ENCODE measurements around the gene SNX30.
"Not testable (repeated sequence)": the region's sequence is repeated elsewhere in the genome, so short reads cannot be mapped to it uniquely, and the experiment has no call there.

SNX30 gene, protein sequence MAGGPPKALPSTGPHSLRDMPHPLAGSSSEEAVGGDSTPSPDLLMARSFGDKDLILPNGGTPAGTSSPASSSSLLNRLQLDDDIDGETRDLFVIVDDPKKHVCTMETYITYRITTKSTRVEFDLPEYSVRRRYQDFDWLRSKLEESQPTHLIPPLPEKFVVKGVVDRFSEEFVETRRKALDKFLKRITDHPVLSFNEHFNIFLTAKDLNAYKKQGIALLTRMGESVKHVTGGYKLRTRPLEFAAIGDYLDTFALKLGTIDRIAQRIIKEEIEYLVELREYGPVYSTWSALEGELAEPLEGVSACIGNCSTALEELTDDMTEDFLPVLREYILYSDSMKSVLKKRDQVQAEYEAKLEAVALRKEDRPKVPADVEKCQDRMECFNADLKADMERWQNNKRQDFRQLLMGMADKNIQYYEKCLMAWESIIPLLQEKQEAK

DNA sequence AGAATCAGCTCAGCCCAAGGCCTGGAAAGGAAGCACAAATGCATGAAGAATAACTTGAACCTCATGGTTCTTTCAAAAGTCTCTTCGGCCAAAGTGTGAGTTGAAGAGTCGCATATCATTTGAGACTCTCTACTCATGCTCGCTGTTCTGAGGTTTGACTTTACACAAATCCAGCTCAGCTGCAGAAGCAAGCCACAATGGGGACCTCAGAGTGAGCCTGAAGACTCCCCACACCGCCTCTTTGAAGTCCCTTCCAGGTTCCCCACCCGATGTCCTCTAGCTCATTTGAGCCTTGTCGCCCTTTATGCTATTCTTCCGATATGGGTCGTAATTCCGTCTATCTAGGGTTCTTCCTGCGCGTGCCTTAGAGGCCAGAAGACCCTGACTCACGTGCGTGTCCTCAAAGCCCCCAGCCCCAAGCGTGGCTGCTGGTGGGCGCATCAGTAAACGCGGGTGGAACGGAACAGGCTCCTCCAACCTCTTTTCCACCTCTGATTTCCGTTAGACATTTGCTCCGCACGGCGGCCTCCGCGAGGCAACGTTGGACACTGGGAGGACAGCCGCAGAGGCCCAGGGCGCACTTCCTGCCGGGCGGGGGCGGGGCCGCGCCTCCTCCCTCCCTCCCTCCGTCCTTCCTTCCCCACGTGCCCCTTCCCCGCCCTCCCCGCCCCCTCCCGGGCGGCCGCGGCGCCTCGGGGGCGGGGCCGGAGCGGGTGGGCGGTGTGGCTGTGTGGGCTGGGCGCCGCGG is at the start of gene SNX30:
SNX30 (plus strand) TSS at position 745 of the 748 bp plus-strand sequence. CDS start 242 bp downstream, outside the sequence.
- peak; percentile 63 to 65 for DNase-seq (ENCODE audit: low read depth in 1 of 2, low spot score in 1 of 2)

DNA sequence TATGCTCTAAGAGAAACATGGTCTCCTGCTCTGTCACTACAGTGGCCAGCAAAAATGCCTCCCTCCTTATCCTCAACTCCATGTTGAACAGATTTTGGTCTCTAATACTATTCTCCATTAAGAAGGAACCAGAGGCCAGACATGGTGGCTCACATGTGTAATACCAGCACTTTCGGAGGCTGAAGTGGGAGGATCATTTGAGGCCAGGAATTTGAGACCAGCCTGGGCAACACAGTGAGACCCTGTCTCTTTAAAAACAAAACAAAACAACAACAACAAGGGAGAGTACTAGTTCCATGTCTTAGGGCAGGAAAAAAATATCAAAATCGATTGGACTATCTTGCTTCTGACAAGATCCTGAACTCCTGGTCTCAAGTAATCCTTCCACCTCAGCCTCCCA is 47.3 kb upstream of the SNX30 start:
- no peak for DNase-seq (ENCODE audit: low read depth in 1 of 2, low spot score in 1 of 2)

DNA sequence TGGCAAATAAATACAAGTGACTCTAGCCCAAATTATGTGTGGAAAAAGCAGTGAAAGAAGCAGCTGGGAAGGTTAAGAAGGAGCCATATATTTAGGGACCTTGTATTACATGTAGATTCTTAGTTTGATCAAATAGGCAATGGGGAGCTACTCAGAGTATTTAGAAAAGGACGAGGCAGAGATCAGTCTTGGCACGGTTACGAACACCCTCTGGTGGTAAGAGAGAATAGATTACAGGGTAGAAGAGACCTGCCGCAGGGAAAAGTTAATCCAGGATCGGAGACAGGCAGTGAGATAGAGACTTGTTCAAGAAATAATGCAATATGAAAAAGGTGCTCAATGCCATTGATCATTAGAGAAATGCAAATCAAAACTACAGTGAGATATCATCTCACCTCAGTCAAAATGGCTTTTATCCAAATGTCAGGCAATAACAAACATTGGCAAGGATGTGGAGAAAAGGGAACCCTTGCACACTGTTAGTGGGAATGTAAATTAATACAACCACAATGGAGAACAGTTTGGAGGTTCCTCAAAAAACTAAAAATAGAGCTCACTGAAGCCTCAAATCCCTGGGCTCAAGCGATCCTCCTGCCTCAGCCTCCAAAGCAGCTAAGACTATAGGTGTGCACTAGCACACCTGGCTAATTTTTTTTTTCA is 44.7 kb upstream of the SNX30 start:
- DNase-seq (ENCODE audit: low read depth in 1 of 2, low spot score in 1 of 2) = no peak

DNA sequence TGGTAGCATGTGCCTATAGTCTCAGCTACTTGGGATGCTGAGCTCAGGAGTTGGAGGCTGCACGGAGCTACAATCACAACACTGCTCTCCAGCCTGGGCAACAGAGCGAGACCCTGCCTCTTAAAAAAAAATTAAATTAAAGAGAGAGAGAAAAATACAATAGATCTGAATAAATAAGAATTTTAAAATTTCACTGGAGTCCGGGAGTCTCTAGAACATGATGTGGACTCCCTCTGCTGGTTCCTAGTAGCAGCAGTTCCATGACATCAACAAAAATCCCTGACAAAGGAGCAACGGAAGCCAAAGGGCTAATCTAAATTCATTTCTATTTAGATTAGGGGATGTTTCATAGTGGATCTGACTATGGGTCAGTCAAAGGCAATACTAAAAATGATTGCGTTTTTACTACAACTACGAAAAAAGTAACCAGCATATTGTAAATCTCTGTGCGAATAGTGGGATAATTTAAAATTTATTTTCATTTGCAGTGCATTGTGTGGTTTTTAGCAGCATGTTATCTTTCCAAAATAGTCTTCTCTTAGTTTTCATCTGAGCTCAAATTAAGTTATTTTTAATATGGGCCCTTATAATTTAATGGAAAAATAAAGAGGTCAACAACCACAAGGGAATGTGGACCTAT is 39.4 kb upstream of the SNX30 start:
- DNase-seq (ENCODE audit: low read depth in 1 of 2, low spot score in 1 of 2) = no peak

DNA sequence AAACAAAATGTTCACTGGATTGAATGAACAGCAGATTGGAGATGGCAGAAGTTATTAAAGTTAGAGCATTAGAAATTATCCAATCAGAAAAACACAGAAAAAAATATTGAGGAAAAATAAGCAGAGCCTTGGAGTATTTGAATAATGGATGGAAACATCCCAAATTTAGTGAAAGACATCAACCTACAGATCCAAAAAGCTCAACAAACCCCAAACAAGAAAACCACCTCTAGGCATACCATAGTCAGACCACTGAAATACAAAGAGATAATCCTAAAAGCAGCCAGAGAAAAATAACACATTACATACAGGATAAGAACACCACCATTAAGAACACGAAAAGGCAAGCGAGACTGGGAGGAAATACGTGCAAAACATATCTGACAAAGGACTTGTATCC is 37.9 kb upstream of the SNX30 start:
- DNase-seq (ENCODE audit: low read depth in 1 of 2, low spot score in 1 of 2) = no peak

DNA sequence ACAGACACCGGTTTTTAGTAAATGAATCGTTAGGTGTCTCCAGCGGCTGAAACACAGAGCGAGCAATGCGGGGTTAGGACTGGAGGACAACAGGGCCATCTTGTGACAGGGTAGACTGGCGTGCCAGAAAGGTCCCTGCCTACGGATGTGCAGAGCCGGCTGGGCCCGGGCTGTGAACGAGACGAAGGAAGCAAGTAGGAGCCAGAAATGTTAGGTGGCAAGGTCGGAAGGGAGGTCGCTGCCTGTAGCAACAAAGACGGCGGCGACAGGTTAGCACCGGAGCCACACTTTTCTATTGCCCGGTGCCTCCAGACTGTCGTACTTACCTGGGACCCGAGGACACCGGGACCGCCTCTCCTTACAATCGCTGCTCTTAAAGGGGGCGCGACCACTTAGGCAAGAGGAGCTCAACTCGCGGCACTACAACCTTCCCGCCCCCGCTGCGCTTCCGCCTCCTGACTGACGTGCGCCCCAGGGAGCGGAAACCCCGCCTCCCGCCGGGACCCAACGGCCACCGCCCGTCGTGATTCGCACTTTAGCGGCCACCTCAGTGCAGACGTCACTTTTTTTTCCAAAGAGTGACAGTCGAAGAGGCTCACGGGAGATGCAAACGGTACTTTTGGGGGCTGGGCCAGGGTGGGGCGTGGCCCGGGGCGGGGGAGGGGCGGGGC is 32.8 kb upstream of the SNX30 start, which contains the start of gene INIP:
INIP (minus strand) TSS at position 457 of the 671 bp plus-strand sequence. CDS start 1,632 bp downstream, outside the sequence.
- peak; percentile 93 to 95 for DNase-seq (ENCODE audit: low read depth in 1 of 2, low spot score in 1 of 2)

DNA sequence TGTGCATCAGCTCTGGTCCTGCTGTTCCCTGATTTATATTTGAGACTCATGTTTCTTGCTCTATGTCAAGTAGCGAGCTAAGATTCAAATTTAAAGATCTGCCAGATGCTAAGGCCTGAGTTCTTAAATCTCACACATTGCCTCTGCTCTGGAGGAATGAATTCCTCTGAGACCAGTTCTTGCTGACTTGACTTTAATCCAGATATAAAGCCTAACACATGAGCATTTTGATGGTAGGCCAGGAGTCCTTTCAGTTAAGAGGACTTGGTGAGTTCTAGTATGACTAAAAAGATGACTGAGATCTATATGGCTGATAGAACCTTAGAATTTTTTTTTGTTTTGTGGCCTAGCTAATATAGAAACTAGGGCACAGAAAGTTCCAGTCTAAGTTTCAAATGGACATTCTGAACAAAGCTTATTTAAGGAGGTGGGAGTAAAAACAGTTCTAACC is 31.3 kb upstream of the SNX30 start:
- no peak for DNase-seq (ENCODE audit: low read depth in 1 of 2, low spot score in 1 of 2)

DNA sequence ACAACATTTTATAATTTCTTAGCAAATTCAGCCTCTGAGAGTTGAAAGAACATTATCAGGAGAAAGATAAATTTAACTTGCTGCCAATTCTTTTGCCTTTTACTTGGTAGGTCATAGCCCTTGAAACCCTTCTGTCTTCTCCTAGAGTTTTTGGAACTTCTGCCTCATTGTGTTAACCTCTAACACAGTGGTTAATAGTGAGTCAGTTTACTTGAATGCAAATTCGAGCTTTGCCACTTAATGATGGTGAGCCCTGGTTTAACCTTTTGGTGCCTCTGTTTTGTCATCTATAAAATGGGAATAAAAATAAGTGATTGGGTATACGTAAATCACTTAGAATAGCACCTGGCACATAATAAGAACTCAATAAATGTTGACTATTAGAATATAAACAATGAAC is 30.9 kb upstream of the SNX30 start:
- no peak for DNase-seq (ENCODE audit: low read depth in 1 of 2, low spot score in 1 of 2)

DNA sequence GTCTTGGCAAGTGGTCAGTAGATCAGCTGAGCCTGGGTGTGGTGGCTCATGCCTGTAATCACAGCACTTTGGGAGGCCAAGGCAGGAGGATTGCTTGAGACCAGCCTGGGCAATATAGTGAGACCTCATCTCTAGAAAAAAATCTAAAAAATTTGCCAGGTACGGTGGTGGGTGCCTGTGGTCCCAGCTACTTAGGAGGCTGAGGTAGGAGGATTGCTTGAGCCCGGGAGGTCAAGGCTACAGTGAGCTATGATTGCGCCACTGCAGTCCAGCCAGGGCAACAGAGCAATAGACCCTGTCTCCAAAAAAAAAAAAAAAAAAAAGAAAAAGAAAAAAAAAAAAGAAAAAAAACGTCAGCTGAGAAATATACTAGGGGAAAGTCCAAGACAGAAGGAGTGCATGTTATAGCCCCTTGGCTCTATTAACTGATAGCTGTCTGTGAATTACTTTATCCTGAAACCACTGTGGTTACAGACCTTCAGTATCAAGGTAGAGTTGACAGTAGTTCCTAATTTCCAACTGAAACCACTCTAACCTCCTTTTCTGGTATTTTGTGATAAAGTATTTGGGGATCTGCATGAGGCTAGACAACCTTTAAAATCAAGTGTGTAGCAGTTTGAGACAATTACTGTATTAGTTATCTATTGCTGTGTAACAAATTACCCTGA is 30.3 kb upstream of the SNX30 start:
- no peak for DNase-seq (ENCODE audit: low read depth in 1 of 2, low spot score in 1 of 2)

DNA sequence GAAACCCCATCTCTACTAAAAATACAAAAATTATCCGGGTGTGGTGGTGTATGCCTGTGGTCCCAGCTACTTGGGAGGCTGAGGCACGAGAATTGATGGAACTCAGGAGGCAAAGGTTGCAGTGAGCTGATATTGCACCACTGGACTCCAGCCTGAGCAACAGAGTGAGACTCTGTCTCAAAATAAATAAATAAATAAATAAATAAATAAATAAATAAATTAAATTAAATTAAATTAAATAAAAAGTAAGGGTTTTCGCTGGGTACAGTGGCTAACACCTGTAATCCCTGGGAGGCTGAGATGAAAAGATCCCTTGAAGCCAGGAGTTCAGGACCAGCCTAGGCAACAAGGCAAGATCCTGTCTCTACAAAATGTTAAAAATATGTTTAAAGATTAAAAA is 27.8 kb upstream of the SNX30 start:
- not testable (repeated sequence) for DNase-seq (ENCODE audit: low read depth in 1 of 2, low spot score in 1 of 2)

DNA sequence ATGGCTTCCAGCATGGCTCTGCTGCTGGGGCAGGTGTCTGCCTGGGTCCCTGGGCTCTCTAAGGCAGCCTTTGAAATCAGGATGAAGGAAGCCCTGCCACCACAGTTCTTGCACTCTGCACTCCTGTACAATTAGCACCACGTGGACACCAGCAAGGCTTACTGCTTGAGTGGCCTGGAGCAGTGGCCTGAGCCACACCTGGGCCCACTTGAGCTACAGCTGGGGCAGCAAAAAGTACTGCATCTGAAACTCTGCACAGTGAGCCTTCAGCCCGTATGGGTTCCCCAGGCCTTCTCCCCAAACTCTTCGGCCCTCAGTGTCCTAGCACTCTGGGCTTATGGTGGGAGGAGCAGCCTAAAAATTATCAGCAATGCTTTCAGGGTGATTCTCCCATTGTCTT is 24.6 kb upstream of the SNX30 start:
- DNase-seq (ENCODE audit: low read depth in 1 of 2, low spot score in 1 of 2) = no peak

DNA sequence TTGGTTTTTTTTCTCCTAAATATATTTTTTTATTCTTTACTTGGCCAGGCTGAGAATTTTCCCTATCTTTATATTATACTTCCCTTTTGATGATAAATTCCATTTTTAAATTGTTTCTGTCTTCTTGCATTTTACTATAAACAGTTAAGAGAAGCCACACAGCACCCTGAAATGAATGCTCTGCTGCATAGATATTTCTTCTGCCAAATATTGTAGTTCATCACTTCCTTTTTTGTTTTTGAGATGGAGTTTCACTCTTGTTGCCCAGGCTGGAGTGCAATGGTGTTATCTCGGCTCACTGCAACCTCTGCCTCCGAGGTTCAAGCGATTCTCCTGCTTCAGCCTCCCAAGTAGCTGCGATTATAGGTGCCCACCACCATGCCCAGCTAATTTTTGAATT is 24.1 kb upstream of the SNX30 start:
- no peak for DNase-seq (ENCODE audit: low read depth in 1 of 2, low spot score in 1 of 2)

DNA sequence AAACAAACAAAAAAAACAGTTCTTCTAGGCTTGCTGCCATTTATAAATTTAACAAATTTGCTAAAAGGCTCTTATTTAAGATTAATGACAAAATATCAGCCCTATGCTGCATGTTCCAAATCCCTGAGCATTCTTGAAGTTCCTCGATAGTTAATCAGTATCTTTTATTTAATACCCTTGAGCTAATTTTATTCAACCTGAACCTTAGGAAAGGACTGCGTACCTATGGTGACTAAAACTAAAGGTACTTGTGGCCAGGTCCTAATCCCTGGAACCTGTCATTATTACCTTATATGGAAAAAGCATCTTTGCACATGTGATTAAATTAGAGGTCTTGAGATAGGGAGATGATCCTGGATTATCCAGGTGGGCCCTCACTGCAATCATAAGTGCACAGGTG is 22.2 kb upstream of the SNX30 start:
- no peak for DNase-seq (ENCODE audit: low read depth in 1 of 2, low spot score in 1 of 2)

DNA sequence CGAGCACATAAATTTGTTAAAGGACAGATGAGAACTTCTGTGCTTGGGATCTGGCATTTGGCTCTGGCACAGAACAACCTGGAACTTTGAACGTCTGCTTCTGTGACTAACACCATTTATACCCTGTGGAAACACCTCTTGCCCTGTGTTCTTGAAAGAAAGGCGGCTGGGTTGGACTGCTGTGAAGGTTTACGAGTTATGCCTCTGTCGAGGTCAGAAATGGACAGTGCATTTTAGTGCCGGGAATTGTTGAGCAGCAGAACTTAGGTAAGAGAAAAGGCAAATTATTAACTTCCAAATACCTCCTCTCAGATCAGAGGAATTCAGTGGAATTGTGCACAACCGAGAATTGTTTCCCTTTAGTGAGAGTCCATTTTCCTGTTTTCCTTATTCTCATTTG is 18.6 kb upstream of the SNX30 start:
- no peak for DNase-seq (ENCODE audit: low read depth in 1 of 2, low spot score in 1 of 2)

DNA sequence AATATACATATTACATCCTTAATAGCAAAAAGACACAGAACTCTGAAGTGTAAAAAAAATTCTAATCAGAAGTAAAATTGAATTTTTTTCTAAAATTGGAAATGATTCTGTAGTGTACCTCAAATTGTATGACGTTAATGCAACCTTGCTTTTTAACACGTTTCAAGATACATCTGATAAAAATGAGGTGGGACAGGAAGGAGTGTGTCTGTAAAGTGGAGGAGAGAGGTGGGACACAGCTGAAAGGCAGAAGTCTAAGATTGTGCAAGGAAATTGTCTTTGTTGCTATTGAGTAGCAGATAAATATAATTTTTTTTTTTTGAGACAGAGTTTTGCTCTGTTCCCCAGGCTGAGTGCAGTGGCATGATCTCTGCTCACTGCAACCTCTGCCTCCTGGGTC is 15.7 kb upstream of the SNX30 start:
- no peak for DNase-seq (ENCODE audit: low read depth in 1 of 2, low spot score in 1 of 2)

DNA sequence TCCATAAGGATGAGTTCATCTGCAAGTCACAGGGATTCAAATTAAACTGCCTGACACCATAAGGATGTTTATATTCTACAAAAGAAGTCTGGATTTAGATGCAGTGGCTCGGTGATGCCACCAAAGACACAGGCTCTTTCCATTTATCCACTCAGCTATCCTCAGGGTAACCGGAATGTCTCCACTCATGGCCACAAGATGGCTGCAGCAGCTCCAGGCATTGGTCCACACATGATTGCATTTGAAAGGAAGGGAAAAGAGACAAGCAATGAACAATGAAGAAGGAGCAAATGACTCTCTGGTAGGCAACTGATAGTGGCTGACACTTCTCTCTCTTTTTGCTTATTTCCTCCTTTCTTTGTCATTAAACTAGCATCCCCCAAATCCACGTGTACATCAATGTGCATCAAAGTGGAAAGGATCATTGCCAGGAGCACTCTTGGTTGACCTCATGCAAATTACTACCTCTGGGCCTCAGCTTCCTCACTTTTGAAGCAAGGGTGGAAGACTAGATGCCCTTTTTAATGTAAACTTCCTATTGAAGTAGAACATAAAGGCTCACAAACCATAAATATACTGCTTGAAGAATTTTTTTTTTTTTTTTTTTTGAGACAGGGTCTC is 7.2 kb upstream of the SNX30 start:
- no peak for DNase-seq (ENCODE audit: low read depth in 1 of 2, low spot score in 1 of 2)

DNA sequence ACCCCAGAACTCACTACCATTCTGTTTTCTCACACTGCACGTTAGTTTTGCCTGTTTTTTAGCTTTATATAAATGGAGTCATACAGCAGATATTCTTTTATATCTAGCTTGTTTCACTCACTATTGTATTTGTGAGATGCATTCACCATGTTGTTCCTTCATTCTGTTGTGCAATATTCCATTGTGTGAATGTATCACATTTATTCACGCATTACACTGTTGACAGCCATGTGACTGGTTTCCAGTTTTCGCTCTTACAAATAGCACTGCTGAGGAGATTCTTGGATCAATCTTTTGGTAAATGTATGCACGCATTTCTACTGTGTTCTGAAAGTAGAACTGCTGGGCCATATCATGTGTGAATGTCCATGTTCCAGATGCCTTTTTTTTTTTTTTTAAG is 6.4 kb upstream of the SNX30 start:
- no peak for DNase-seq (ENCODE audit: low read depth in 1 of 2, low spot score in 1 of 2)

DNA sequence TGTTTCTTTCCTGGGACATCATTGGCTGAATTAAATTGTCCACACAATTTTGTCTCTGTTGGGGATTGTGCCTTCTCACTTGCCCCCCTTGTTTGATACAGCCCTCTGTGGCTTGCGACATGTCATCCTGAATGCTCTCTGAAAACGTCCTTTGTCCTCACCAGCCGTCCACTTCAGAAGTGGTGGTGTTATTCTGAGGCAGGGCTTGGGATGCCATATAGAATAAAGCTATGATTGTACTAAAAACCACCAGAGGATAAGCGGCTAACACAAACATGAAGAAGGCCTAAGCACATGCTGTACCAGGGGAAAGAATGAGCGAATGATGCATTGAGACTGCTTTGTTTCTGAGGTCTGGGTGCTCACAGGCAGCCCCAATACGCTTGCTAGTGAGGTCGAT is 3.5 kb upstream of the SNX30 start:
- DNase-seq (ENCODE audit: low read depth in 1 of 2, low spot score in 1 of 2) = no peak

DNA sequence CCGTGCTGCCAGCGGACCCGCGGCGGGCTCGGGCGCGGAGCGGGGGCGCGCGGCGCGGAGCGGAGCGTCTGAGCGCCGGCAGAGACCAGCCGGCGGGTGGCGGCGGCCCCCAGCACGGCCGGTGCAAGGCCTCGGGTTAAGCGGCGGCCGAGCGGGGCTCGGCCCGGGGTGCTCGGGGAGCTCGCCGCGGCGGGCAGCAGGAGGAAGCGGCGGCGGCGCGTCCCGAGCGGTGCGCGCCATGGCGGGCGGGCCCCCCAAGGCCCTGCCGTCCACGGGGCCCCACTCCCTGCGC is 150 bp downstream of the SNX30 start:
- no peak for DNase-seq (ENCODE audit: low read depth in 1 of 2, low spot score in 1 of 2)

Data from stimulated activated CD4-positive, alpha-beta T cell treated with anti-CD3 and anti-CD28 coated beads, Interleukin-15, amount 100 ng/mL, for 1 hour (primary cell).